ENCODE data around the gene ACSS3.

GRCh38 chr12:81174664-81175063, 96.8 kb downstream of the ACSS3 start:
- TF ChIP-seq CTCF (optimal IDR thresholded peaks at IDR 0.05 in 1 of 3, IDR thresholded peaks at IDR 0.05 in 1 of 3, conservative IDR thresholded peaks at IDR 0.05 in 1 of 3; ENCODE audit: extremely low read depth in 1 of 3, insufficient read depth in 2 of 3, low read length in 3 of 3) (no peak), EZH2 (IDR thresholded peaks at IDR 0.05; ENCODE audit: low read length) (no peak)

All from keratinocyte (primary cell).